Measurements from ENCODE around the gene TNFRSF18. TPM values are rescaled to one million over a fixed set of nuclear protein-coding genes. Genes with fewer than 3 reads are reported as not detected.

TNFRSF18 gene
- total and polyA plus RNA-seq, 2 experiments from 2014 or later: 1.1 to 1.5 TPM

- no peaks in the 10 kb centered on the region for H3K9me2 ChIP-seq (ENCODE audit: insufficient read depth)
- peaks cover 4% of the 10 kb centered on the region; the same call in 1 of the 2 replicates for H3K79me2 ChIP-seq (replicated peaks; ENCODE audit: insufficient read depth)
- Mint-ChIP-seq H3K9me3 (no peaks in the 10 kb centered on the region), H3K36me3 (ENCODE audit: low read depth) (no peaks in the 10 kb centered on the region), H3K27me3 (ENCODE audit: insufficient read depth, low read depth, poor library complexity) (peaks cover 11% of the 10 kb centered on the region), H3K27ac (no peak overlapping the region), H3K4me1 (peaks cover 18% of the 10 kb centered on the region), H3K4me3 (no peak overlapping the region; the same call in 2 of the 3 replicates)
- ATAC-seq (no peak), DNase-seq (ENCODE audit: low spot score) (no peak)
- no peaks in the 10 kb centered on the region for H4K20me1 ChIP-seq (replicated peaks; ENCODE audit: insufficient read depth)
- H3K36me3 ChIP-seq (ENCODE audit: insufficient read depth): no peaks in the 10 kb centered on the region
- H3K4me1 ChIP-seq (ENCODE audit: insufficient read depth): peaks cover 5% of the 10 kb centered on the region; the same call in 1 of the 2 replicates
- TF ChIP-seq, protein P1, sequence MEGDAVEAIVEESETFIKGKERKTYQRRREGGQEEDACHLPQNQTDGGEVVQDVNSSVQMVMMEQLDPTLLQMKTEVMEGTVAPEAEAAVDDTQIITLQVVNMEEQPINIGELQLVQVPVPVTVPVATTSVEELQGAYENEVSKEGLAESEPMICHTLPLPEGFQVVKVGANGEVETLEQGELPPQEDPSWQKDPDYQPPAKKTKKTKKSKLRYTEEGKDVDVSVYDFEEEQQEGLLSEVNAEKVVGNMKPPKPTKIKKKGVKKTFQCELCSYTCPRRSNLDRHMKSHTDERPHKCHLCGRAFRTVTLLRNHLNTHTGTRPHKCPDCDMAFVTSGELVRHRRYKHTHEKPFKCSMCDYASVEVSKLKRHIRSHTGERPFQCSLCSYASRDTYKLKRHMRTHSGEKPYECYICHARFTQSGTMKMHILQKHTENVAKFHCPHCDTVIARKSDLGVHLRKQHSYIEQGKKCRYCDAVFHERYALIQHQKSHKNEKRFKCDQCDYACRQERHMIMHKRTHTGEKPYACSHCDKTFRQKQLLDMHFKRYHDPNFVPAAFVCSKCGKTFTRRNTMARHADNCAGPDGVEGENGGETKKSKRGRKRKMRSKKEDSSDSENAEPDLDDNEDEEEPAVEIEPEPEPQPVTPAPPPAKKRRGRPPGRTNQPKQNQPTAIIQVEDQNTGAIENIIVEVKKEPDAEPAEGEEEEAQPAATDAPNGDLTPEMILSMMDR (conservative IDR thresholded peaks at IDR 0.05; ENCODE audit: low read depth in 2 of 2): no peak
- TF ChIP-seq POLR2AphosphoS5 (IDR thresholded peaks at IDR 0.05; ENCODE audit: low read depth) (no peak), EZH2 (IDR thresholded peaks at IDR 0.05; ENCODE audit: low read depth, unreplicated experiment) (no peak), ZNF462 (CRISPR knock-in tag; IDR thresholded peaks at IDR 0.05) (no peak), CREB1 (CRISPR knock-in tag; IDR thresholded peaks at IDR 0.05; ENCODE audit: low read depth) (no peak), EZH2phosphoT487 (IDR thresholded peaks at IDR 0.05; ENCODE audit: unreplicated experiment) (no peak), ZNF114 (CRISPR knock-in tag; IDR thresholded peaks at IDR 0.05) (no peak), JUNB (IDR thresholded peaks at IDR 0.05; ENCODE audit: unreplicated experiment) (no peak), NANOG (IDR thresholded peaks at IDR 0.05; ENCODE audit: borderline replicate concordance) (no peak), STAT1 (IDR thresholded peaks at IDR 0.05; ENCODE audit: unreplicated experiment) (no peak), ZNF331 (CRISPR knock-in tag; IDR thresholded peaks at IDR 0.05; ENCODE audit: low read depth) (no peak)
- TF ChIP-seq, protein P2, sequence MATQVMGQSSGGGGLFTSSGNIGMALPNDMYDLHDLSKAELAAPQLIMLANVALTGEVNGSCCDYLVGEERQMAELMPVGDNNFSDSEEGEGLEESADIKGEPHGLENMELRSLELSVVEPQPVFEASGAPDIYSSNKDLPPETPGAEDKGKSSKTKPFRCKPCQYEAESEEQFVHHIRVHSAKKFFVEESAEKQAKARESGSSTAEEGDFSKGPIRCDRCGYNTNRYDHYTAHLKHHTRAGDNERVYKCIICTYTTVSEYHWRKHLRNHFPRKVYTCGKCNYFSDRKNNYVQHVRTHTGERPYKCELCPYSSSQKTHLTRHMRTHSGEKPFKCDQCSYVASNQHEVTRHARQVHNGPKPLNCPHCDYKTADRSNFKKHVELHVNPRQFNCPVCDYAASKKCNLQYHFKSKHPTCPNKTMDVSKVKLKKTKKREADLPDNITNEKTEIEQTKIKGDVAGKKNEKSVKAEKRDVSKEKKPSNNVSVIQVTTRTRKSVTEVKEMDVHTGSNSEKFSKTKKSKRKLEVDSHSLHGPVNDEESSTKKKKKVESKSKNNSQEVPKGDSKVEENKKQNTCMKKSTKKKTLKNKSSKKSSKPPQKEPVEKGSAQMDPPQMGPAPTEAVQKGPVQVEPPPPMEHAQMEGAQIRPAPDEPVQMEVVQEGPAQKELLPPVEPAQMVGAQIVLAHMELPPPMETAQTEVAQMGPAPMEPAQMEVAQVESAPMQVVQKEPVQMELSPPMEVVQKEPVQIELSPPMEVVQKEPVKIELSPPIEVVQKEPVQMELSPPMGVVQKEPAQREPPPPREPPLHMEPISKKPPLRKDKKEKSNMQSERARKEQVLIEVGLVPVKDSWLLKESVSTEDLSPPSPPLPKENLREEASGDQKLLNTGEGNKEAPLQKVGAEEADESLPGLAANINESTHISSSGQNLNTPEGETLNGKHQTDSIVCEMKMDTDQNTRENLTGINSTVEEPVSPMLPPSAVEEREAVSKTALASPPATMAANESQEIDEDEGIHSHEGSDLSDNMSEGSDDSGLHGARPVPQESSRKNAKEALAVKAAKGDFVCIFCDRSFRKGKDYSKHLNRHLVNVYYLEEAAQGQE (IDR thresholded peaks at IDR 0.05; ENCODE audit: unreplicated experiment): no peak
- TF ChIP-seq, protein P3, sequence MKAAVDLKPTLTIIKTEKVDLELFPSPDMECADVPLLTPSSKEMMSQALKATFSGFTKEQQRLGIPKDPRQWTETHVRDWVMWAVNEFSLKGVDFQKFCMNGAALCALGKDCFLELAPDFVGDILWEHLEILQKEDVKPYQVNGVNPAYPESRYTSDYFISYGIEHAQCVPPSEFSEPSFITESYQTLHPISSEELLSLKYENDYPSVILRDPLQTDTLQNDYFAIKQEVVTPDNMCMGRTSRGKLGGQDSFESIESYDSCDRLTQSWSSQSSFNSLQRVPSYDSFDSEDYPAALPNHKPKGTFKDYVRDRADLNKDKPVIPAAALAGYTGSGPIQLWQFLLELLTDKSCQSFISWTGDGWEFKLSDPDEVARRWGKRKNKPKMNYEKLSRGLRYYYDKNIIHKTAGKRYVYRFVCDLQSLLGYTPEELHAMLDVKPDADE (IDR thresholded peaks at IDR 0.05): no peak
- no peak overlapping the region for H3K27ac ChIP-seq (ENCODE audit: low read depth)
- no peak overlapping the region for H3K4me3 ChIP-seq
- H2AFZ ChIP-seq: no peak overlapping the region
- 0 out of 2 replicates have a peak, but pooled peaks cover 4% of the 10 kb centered on the region for H3F3A ChIP-seq (replicated peaks; ENCODE audit: low read depth)
- H3K4me2 ChIP-seq: no peak overlapping the region
- no peaks in the 10 kb centered on the region for H3K27me3 ChIP-seq (ENCODE audit: insufficient read depth)
Observed at GRCh38 chr1:1170215-1171091, 35.9 kb downstream of the TNFRSF18 start.
